Measurements from ENCODE around the gene P2RY11. TPM values are rescaled to one million over a fixed set of nuclear protein-coding genes. Genes with fewer than 3 reads are reported as not detected.

P2RY11 gene
- total and polyA plus RNA-seq, 2 experiments from 2014 or later: 4.0 to 4.3 TPM

- TF ChIP-seq ZNF462 (CRISPR knock-in tag; IDR thresholded peaks at IDR 0.05) (no peak), EZH2phosphoT487 (IDR thresholded peaks at IDR 0.05; ENCODE audit: unreplicated experiment) (no peak), NANOG (IDR thresholded peaks at IDR 0.05; ENCODE audit: borderline replicate concordance) (no peak)
These were observed 34.6 kb downstream of the P2RY11 start (continued) for GRCh38 chr19:10146142-10146541.

GRCh38 chr19:10149427-10149826 is 37.9 kb downstream of the P2RY11 start:
- Mint-ChIP-seq H3K36me3 (ENCODE audit: low read depth) (peaks cover 95% of the 10 kb centered on the region), H3K4me3 (no peak overlapping the region), H3K4me1 (no peaks in the 10 kb centered on the region), H3K27me3 (ENCODE audit: insufficient read depth, low read depth, poor library complexity) (peaks cover 6% of the 10 kb centered on the region), H3K27ac (no peak overlapping the region), H3K9me3 (no peaks in the 10 kb centered on the region)
- no peak for DNase-seq (ENCODE audit: low spot score)
- no peak for ATAC-seq
- Histone ChIP-seq H3K27me3 (ENCODE audit: insufficient read depth) (no peaks in the 10 kb centered on the region), H3K4me2 (no peak overlapping the region), H2AFZ (no peak overlapping the region), H3F3A (replicated peaks; ENCODE audit: low read depth) (0 out of 2 replicates have a peak, but pooled peaks cover 6% of the 10 kb centered on the region), H3K9me2 (ENCODE audit: insufficient read depth) (no peaks in the 10 kb centered on the region), H3K79me2 (replicated peaks; ENCODE audit: insufficient read depth) (no peaks in the 10 kb centered on the region), H3K36me3 (ENCODE audit: insufficient read depth) (peaks cover 76% of the 10 kb centered on the region), H3K4me3 (no peak overlapping the region), H4K20me1 (replicated peaks; ENCODE audit: insufficient read depth) (peaks cover 23% of the 10 kb centered on the region), H3K27ac (ENCODE audit: low read depth) (no peak overlapping the region), H3K4me1 (ENCODE audit: insufficient read depth) (no peaks in the 10 kb centered on the region)
- TF ChIP-seq CREB1 (CRISPR knock-in tag; IDR thresholded peaks at IDR 0.05; ENCODE audit: low read depth) (no peak), REST (IDR thresholded peaks at IDR 0.05; ENCODE audit: unreplicated experiment) (no peak), EZH2 (IDR thresholded peaks at IDR 0.05; ENCODE audit: low read depth, unreplicated experiment) (no peak), CTCF (conservative IDR thresholded peaks at IDR 0.05; ENCODE audit: low read depth in 2 of 2) (no peak), ETS1 (IDR thresholded peaks at IDR 0.05) (no peak), NANOG (IDR thresholded peaks at IDR 0.05; ENCODE audit: borderline replicate concordance) (no peak), POLR2AphosphoS5 (IDR thresholded peaks at IDR 0.05; ENCODE audit: low read depth) (no peak)
